Lung (tissue), 12 donors: Measurements from ENCODE around the gene SLC16A12. TPM values are rescaled to one million over a fixed set of nuclear protein-coding genes. Genes with fewer than 3 reads are reported as not detected.

Experiments
- ATAC-seq: fragments of 200-7000 bp; cut with Tn5 transposase; one replicate; pipeline ENCODE4 v1.9.1; 2020; ENCODE audit warnings: moderate number of reproducible peaks; ENCODE audit not compliant: insufficient read depth, low FRiP score
- DNase-seq, 3 donors: peaks; one replicate each; pipeline ENCODE4 v3.0.0-alpha.2; 2013 to 2017
- H3K27ac ChIP-seq, 2 donors: one replicate each; pipeline ENCODE4 v1.5.1; 2013; ENCODE audit warnings: mild to moderate bottlenecking in 2 of 2, moderate library complexity in 2 of 2, control low read depth in 1 of 2, inconsistent platforms in 1 of 2, low read depth in 1 of 2, low read length in 1 of 2
- H3K27me3 ChIP-seq, 3 donors: one replicate each; pipeline ENCODE4 v1.5.1; 2013; ENCODE audit warnings: low read length in 2 of 3; ENCODE audit not compliant: control insufficient read depth in 3 of 3, insufficient read depth in 3 of 3
- H3K36me3 ChIP-seq, 4 donors: one replicate each; pipeline ENCODE4 v1.5.1; 2013; ENCODE audit warnings: low read length in 4 of 4, mild to moderate bottlenecking in 1 of 4, moderate library complexity in 1 of 4; ENCODE audit not compliant: control insufficient read depth in 4 of 4, insufficient read depth in 4 of 4
- H3K4me1 ChIP-seq, 5 donors: one replicate each; pipeline ENCODE4 v1.5.1; 2013; ENCODE audit warnings: low read length in 5 of 5, mild to moderate bottlenecking in 2 of 5, moderate library complexity in 1 of 5; ENCODE audit not compliant: control insufficient read depth in 5 of 5, insufficient read depth in 5 of 5
- H3K4me3 ChIP-seq: one replicate; pipeline ENCODE4 v1.5.1; 2013; ENCODE audit warnings: mild to moderate bottlenecking, control low read depth, moderate library complexity
- H3K9ac ChIP-seq, 2 donors: one replicate each; pipeline ENCODE4 v1.5.1; 2013; ENCODE audit warnings: low read length in 2 of 2, control low read depth in 1 of 2; ENCODE audit not compliant: insufficient read depth in 1 of 2
- H3K9me3 ChIP-seq, 4 donors: one replicate each; pipeline ENCODE4 v1.5.1; 2013; ENCODE audit warnings: low read length in 3 of 4, mild to moderate bottlenecking in 1 of 4, moderate library complexity in 1 of 4; ENCODE audit not compliant: control insufficient read depth in 4 of 4, insufficient read depth in 3 of 4
- CTCF ChIP-seq: IDR thresholded peaks from 2 replicates; pipeline ENCODE4 v1.5.1; 2012; ENCODE audit warnings: mild to moderate bottlenecking; ENCODE audit errors: control extremely low read depth, extremely low read depth
- WGBS, 2 donors: extraction: QIAGEN DNeasy Blood & Tissue Kit; methylation state at CpG; one replicate each; pipeline ENCODE4 v1.1.7; 2013; 5-methylcytosine and 5-hydroxymethylcytosine counted together
- polyA plus RNA-seq, 2 donors: library from polyadenylated mRNA; stranded (reverse); fragments of 200-250 nt; gene quantifications; one replicate each; pipeline ENCODE4 v1.2.1, GENCODE V29; 2013
- total RNA-seq, 2 donors: library from RNA; depleted of rRNA in 1 of 2; stranded (reverse); fragments of >200 nt in 1 of 2; gene quantifications; one replicate each; pipeline ENCODE4 v1.2.1, GENCODE V29; 2014 to 2021
- donor health status: control.
- donor health status: control.
- donor health status: Bipolar disorder and iron deficiency.
- donor health status: healthy.
- donor health status: DM: yes; HTN: yes; CAD: no.

The SLC16A12 gene
- total and polyA plus RNA-seq, 4 donors: 0.45 to 4.6 (median 1.3) TPM

DNA sequence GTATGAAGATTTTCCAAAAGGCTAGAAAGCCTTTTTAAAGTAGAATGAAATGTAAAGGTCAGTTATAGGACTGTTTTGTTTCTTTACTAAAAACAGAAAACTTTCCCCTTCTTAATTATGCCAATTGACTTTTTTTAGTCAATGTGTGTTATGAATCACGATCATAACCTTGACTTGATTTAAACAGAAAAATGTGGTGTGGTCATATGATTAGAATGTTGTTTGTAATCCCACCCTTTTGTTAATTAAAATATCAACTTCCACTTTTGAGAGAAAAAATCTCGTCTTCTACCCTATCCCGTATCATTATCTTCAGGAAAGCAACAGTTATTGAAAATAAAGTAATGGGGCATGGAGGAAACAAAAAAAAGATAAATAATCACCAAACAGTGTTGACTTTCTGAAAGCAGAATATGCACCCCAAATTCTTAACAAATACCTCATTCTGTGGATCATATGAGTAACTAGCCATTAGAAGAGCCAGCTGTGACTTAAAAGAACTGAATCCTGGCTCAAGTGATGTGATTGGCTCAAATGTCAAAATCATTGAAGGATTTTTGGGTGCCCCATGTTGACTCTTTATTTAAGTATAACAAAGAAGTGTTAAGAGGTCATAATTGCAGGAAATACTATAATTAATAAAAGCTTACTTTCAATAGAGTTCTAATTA is 32.3 kb upstream of the SLC16A12 start:
- WGBS, 2 donors: 71 to 82% methylated on average over 3 of the region's 3 CpGs

GRCh38 chr10:89566992-89567391 is 31.6 kb upstream of the SLC16A12 start:
- DNase-seq: peak in 2 of 3 donors; percentile 44 to 62

More for the DNA sequence above, 32.3 kb upstream of the SLC16A12 start:
- Histone ChIP-seq H3K36me3 (no peaks in the 10 kb centered on the region), H3K4me1 (peaks cover 0 to 40% (median 3%) of the 10 kb centered on the region in 5 donors), H3K27me3 (no peaks in the 10 kb centered on the region), H3K9ac (no peak overlapping the region), H3K9me3 (no peaks in the 10 kb centered on the region), H3K4me3 (no peak overlapping the region), H3K27ac (no peak overlapping the region)
- DNase-seq (no peak), ATAC-seq (no peak)
- TF ChIP-seq CTCF: no peak

DNA sequence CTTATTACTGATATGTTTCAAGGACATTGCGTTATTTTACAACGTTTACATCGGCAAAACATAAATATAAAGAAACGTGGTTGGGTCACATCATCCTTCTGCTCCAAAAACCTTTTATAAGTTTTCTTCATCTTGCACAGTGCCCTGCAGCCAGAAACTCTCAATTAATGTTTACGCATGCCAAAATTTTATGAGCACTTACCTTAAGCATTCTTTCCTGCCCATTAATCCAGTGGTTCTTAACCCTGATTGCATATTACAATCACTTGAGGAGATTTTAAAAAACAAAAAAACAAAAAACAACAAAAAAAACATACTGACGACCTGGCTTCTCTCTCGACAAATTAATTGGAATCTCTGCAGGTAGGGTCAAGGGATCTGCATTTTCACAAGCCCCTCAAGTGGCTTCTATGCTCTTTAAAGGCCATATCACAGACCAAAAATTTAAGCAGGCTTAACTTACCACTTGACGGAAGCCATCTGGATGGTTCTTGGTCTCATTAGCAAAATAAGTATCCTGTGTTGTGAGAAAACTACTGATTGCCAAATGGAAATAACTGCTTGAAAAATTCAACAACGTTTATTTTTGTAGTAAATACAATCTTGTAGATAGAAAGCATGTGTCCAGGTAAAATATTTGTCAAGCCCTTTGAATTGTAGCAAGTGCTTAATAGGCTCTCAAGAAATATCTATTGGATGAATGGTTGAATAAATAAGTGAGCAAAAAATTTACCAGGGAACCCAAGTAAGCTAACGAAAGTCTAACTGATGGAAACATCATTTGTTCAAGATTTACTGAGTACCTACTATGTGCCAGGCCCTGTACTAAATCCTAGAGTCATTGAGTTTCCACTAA is 30.9 kb upstream of the SLC16A12 start:
- 52 to 70% methylated on average over 10 of the region's 10 CpGs for WGBS, 2 donors
- Histone ChIP-seq H3K36me3 (no peaks in the 10 kb centered on the region), H3K4me3 (no peak overlapping the region), H3K27me3 (no peaks in the 10 kb centered on the region), H3K9me3 (no peaks in the 10 kb centered on the region), H3K27ac (no peak overlapping the region), H3K4me1 (peaks cover 0 to 40% (median 3%) of the 10 kb centered on the region in 5 donors), H3K9ac (no peak overlapping the region)
- DNase-seq (peak; percentile 30 to 90 (median 84)), ATAC-seq (no peak)
- TF ChIP-seq CTCF: no peak

More at GRCh38 chr10:89566992-89567391, 31.6 kb upstream of the SLC16A12 start:
- no peak overlapping the region for H3K9ac ChIP-seq
- H3K27me3 ChIP-seq: no peaks in the 10 kb centered on the region
- no peak for TF ChIP-seq CTCF
- peaks cover 0 to 40% (median 3%) of the 10 kb centered on the region in 5 donors for H3K4me1 ChIP-seq
- H3K9me3 ChIP-seq: no peaks in the 10 kb centered on the region
- no peak for ATAC-seq
- H3K27ac ChIP-seq: no peak overlapping the region
- no peak overlapping the region for H3K4me3 ChIP-seq
- H3K36me3 ChIP-seq: no peaks in the 10 kb centered on the region
- 54 to 64% methylated on average over 3 of the region's 3 CpGs for WGBS, 2 donors
